ENCODE data around the gene WDR1.

DNA sequence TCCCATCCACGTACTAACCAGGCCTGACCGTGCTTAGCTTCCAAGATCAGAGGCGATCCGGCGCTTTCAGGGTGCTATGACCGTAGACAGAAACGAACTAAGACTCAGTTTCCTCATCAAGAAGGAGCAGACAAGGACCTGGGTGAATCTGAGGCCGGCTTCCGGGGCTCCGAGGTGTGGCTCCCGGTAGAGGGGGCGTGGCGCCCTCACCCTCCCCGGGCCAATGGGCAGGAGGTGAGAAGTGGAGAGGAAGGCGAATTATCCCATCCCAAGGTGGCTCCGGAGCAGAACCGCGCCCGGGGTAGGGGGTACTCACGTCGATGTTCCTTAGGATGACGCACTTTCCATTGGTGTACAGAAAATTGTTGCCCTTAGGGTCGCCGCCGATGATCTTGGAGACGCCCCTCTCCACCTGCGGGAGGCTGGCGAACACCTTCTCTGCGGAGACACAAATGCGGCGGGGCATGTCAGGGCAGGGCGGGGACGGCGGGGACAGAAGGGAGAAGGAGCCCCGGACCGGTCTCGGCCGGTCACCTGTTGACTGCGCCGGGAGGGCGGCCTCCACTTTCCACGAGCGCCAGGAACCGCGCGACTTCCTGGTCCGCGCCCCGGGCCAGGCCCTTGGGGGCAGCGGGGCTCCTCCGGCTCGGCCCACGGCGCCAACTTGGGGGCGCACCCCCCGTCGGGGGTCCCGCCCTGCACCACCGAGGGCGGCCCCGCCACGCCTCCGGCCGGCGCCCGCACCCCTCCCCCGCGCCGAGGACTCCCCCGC, 616 bp downstream of the WDR1 start:
- TF ChIP-seq, protein P1, sequence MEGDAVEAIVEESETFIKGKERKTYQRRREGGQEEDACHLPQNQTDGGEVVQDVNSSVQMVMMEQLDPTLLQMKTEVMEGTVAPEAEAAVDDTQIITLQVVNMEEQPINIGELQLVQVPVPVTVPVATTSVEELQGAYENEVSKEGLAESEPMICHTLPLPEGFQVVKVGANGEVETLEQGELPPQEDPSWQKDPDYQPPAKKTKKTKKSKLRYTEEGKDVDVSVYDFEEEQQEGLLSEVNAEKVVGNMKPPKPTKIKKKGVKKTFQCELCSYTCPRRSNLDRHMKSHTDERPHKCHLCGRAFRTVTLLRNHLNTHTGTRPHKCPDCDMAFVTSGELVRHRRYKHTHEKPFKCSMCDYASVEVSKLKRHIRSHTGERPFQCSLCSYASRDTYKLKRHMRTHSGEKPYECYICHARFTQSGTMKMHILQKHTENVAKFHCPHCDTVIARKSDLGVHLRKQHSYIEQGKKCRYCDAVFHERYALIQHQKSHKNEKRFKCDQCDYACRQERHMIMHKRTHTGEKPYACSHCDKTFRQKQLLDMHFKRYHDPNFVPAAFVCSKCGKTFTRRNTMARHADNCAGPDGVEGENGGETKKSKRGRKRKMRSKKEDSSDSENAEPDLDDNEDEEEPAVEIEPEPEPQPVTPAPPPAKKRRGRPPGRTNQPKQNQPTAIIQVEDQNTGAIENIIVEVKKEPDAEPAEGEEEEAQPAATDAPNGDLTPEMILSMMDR (IDR thresholded peaks at IDR 0.05; ENCODE audit: borderline replicate concordance, extremely low read depth, low read length, poor library complexity, severe bottlenecking), result no peak
- TF ChIP-seq EZH2 (IDR thresholded peaks at IDR 0.05; ENCODE audit: borderline replicate concordance, low read depth, low read length, severe bottlenecking), result no peak
